ENCODE measurements around the gene MYRF. TPM values are rescaled to one million over a fixed set of nuclear protein-coding genes. Genes with fewer than 3 reads are reported as not detected.

MYRF gene
- total RNA-seq, 1 donor from 2014 or later = 15.9 TPM

GRCh38 chr11:61792310-61793082 is 40.1 kb downstream of the MYRF start, which contains the start of the genes FEN1 and TMEM258:
TSS of gene FEN1 (plus strand) at chr11:61792911. CDS start at chr11:61795362, 2,451 bp downstream.
TSS of gene TMEM258 (minus strand) at chr11:61792599. CDS start at chr11:61792558, 41 bp downstream.
- DNase-seq (ENCODE audit: low spot score) (peak; percentile 89), ATAC-seq (peak; percentile 89)

GRCh38 chr11:61793083-61793828 is 40.8 kb downstream of the MYRF start:
- no peak for ATAC-seq

GRCh38 chr11:61793829-61794204 is 41.4 kb downstream of the MYRF start:
- ATAC-seq (no peak), DNase-seq (ENCODE audit: low spot score) (no peak)

More at GRCh38 chr11:61793083-61793828, 40.8 kb downstream of the MYRF start:
- no peak for DNase-seq (ENCODE audit: low spot score)

- ATAC-seq (no peak), DNase-seq (ENCODE audit: low spot score) (no peak)
Observed at GRCh38 chr11:61794579-61794978, 42.1 kb downstream of the MYRF start.

- ATAC-seq (no peak), DNase-seq (ENCODE audit: low spot score) (no peak)
Observed at GRCh38 chr11:61795459-61795858, 43.0 kb downstream of the MYRF start.

GRCh38 chr11:61795876-61796526 is 43.6 kb downstream of the MYRF start:
- no peak for DNase-seq (ENCODE audit: low spot score)
- no peak for ATAC-seq

GRCh38 chr11:61797263-61797944 is 45.0 kb downstream of the MYRF start:
- peak; percentile 77 for DNase-seq (ENCODE audit: low spot score)
- ATAC-seq = peak; percentile 74

- no peak for ATAC-seq
- no peak for DNase-seq (ENCODE audit: low spot score)
Observed at GRCh38 chr11:61799665-61800284, 47.3 kb downstream of the MYRF start.

GRCh38 chr11:61800331-61801281 is 48.2 kb downstream of the MYRF start:
- DNase-seq (ENCODE audit: low spot score) = no peak
- no peak for ATAC-seq

- DNase-seq (ENCODE audit: low spot score) (no peak), ATAC-seq (no peak)
Observed at GRCh38 chr11:61802605-61803004, 50.2 kb downstream of the MYRF start.

GRCh38 chr11:61803889-61804647 is 51.6 kb downstream of the MYRF start:
- ATAC-seq = no peak
- DNase-seq (ENCODE audit: low spot score) = no peak

- ATAC-seq (no peak), DNase-seq (ENCODE audit: low spot score) (no peak)
Observed at GRCh38 chr11:61805146-61805545, 52.7 kb downstream of the MYRF start.

- DNase-seq (ENCODE audit: low spot score) = no peak
- no peak for ATAC-seq
Observed at GRCh38 chr11:61806785-61807184, 54.3 kb downstream of the MYRF start.

GRCh38 chr11:61810671-61811175 is 58.3 kb downstream of the MYRF start:
- DNase-seq (ENCODE audit: low spot score) = no peak

GRCh38 chr11:61811831-61812230 is 59.4 kb downstream of the MYRF start:
- no peak for DNase-seq (ENCODE audit: low spot score)

More at GRCh38 chr11:61810671-61811175, 58.3 kb downstream of the MYRF start:
- no peak for ATAC-seq

GRCh38 chr11:61812736-61813411 is 60.4 kb downstream of the MYRF start:
- ATAC-seq = no peak
- no peak for DNase-seq (ENCODE audit: low spot score)

More at GRCh38 chr11:61811831-61812230, 59.4 kb downstream of the MYRF start:
- ATAC-seq = no peak

- ATAC-seq (no peak), DNase-seq (ENCODE audit: low spot score) (no peak)
Observed at GRCh38 chr11:61814247-61814957, 62.0 kb downstream of the MYRF start.

Measured in left lobe of liver (tissue), 2 donors.